SK-N-SH treated with all-trans-retinoic acid at 6 μM for 48 hours (cell line): ENCODE data around the gene CREBBP.

ENCODE experiments used
- ARNTL ChIP-seq: fragments of 450-650 bp; formaldehyde crosslinking; IDR thresholded peaks from 2 replicates; pipeline ENCODE4 v1.5.0; 2020; ENCODE audit warnings: low read depth, mild to moderate bottlenecking, moderate library complexity, borderline replicate concordance
- BACH2 ChIP-seq: fragments of 250-450 bp; sonication (Bioruptor Pico); IDR thresholded peaks from 2 replicates; pipeline ENCODE4 v1.9.0; 2021; ENCODE audit warnings: mild to moderate bottlenecking, borderline replicate concordance
- CREB5 ChIP-seq: fragments of 250-450 bp; sonication (Bioruptor Pico); IDR thresholded peaks from 2 replicates; pipeline ENCODE4 v1.5.1; 2020; ENCODE audit warnings: low read depth, mild to moderate bottlenecking, moderate library complexity
- CSRNP3 ChIP-seq: fragments of 250-450 bp; sonication (Bioruptor Pico); IDR thresholded peaks from 2 replicates; pipeline ENCODE4 v1.5.1; 2021; ENCODE audit warnings: mild to moderate bottlenecking, moderate library complexity
- GLIS3 ChIP-seq: fragments of 250-450 bp; sonication (Bioruptor Pico); IDR thresholded peaks from 2 replicates; pipeline ENCODE4 v1.5.0; 2020; ENCODE audit warnings: mild to moderate bottlenecking, moderate library complexity
- PATZ1 ChIP-seq: fragments of 250-450 bp; sonication (Bioruptor Pico); IDR thresholded peaks from 2 replicates; pipeline ENCODE4 v1.8.0; 2020; ENCODE audit warnings: mild to moderate bottlenecking, moderate library complexity, borderline replicate concordance
- PPARA ChIP-seq: fragments of 250-450 bp; sonication (Bioruptor Pico); IDR thresholded peaks from 2 replicates; pipeline ENCODE4 v1.5.0; 2020; ENCODE audit warnings: mild to moderate bottlenecking, borderline replicate concordance
- RARB ChIP-seq: fragments of 250-450 bp; sonication (Bioruptor Pico); IDR thresholded peaks from 2 replicates; pipeline ENCODE4 v1.8.0; 2021; ENCODE audit warnings: mild to moderate bottlenecking, moderate library complexity
- SNAI2 ChIP-seq: fragments of 250-450 bp; sonication (Bioruptor Pico); IDR thresholded peaks from 2 replicates; pipeline ENCODE4 v1.5.0; 2020; ENCODE audit warnings: mild to moderate bottlenecking, moderate library complexity
- TOX ChIP-seq: fragments of 250-450 bp; sonication (Bioruptor Pico); IDR thresholded peaks from 2 replicates; pipeline ENCODE4 v1.8.0; 2021; ENCODE audit warnings: mild to moderate bottlenecking, moderate library complexity, borderline replicate concordance
- TSHZ2 ChIP-seq: fragments of 250-450 bp; sonication (Bioruptor Pico); IDR thresholded peaks from 2 replicates; pipeline ENCODE4 v1.5.0; 2020; ENCODE audit warnings: mild to moderate bottlenecking, moderate library complexity
- ZC3H10 ChIP-seq: fragments of 250-450 bp; sonication (Bioruptor Pico); IDR thresholded peaks from 2 replicates; pipeline ENCODE4 v1.5.1; 2021; ENCODE audit warnings: mild to moderate bottlenecking, moderate library complexity
- ZNF565 ChIP-seq: fragments of 450-650 bp; formaldehyde crosslinking; conservative IDR thresholded peaks from 2 replicates; pipeline ENCODE4 v1.5.0; 2020; ENCODE audit warnings: low read depth, mild to moderate bottlenecking, moderate library complexity
- ZNF70 ChIP-seq: fragments of 450-650 bp; formaldehyde crosslinking; IDR thresholded peaks from 2 replicates; pipeline ENCODE4 v1.5.0; 2020; ENCODE audit warnings: mild to moderate bottlenecking, moderate library complexity

GRCh38 chr16:3731126-3731935 lies 149.2 kb downstream of the CREBBP start:
- TF ChIP-seq BACH2 (CRISPR knock-in tag) (no peak), SNAI2 (no peak), PATZ1 (CRISPR knock-in tag) (no peak), RARB (CRISPR knock-in tag) (no peak), ARNTL (no peak), ZC3H10 (CRISPR knock-in tag) (no peak), CSRNP3 (CRISPR knock-in tag) (no peak), TOX (CRISPR knock-in tag) (no peak), PPARA (CRISPR knock-in tag) (no peak), TSHZ2 (no peak), CREB5 (no peak), ZNF565 (CRISPR knock-in tag) (no peak), ZNF70 (CRISPR knock-in tag) (no peak), GLIS3 (CRISPR knock-in tag) (no peak)
